ENCODE results near the gene CROCC.
A peak's percentile ranks its signal among the peaks of the same experiment; 100 is the strongest.

CROCC gene

GRCh38 chr1:16992675-16993074 lies 70.9 kb downstream of the CROCC start:
- ATAC-seq, result no peak
- TF ChIP-seq RARB (CRISPR knock-in tag; IDR thresholded peaks at IDR 0.05) (no peak), POU6F1 (CRISPR knock-in tag; IDR thresholded peaks at IDR 0.05; ENCODE audit: borderline replicate concordance, low read depth) (no peak), CREB5 (CRISPR knock-in tag; IDR thresholded peaks at IDR 0.05; ENCODE audit: low read depth) (no peak), ZNF8 (CRISPR knock-in tag; IDR thresholded peaks at IDR 0.05) (no peak), ZC3H10 (CRISPR knock-in tag; IDR thresholded peaks at IDR 0.05) (no peak), GLIS3 (CRISPR knock-in tag; IDR thresholded peaks at IDR 0.05) (no peak), TOX (CRISPR knock-in tag; IDR thresholded peaks at IDR 0.05; ENCODE audit: borderline replicate concordance) (no peak), TCF4 (CRISPR knock-in tag; IDR thresholded peaks at IDR 0.05; ENCODE audit: borderline replicate concordance) (no peak), ARNTL (CRISPR knock-in tag; IDR thresholded peaks at IDR 0.05; ENCODE audit: borderline replicate concordance, low read depth) (no peak), ZFP3 (CRISPR knock-in tag; IDR thresholded peaks at IDR 0.05) (no peak), ZNF565 (CRISPR knock-in tag; conservative IDR thresholded peaks at IDR 0.05; ENCODE audit: low read depth) (no peak), TSHZ2 (CRISPR knock-in tag; IDR thresholded peaks at IDR 0.05) (no peak), PPARA (CRISPR knock-in tag; IDR thresholded peaks at IDR 0.05; ENCODE audit: borderline replicate concordance) (no peak), CSDC2 (CRISPR knock-in tag; IDR thresholded peaks at IDR 0.05) (no peak), ZNF70 (CRISPR knock-in tag; IDR thresholded peaks at IDR 0.05) (no peak)

GRCh38 chr1:16993521-16994038 lies 71.8 kb downstream of the CROCC start:
- ATAC-seq, result no peak
- TF ChIP-seq GLIS3 (CRISPR knock-in tag; IDR thresholded peaks at IDR 0.05) (no peak), PPARA (CRISPR knock-in tag; IDR thresholded peaks at IDR 0.05; ENCODE audit: borderline replicate concordance) (no peak), ZNF70 (CRISPR knock-in tag; IDR thresholded peaks at IDR 0.05) (no peak), TCF4 (CRISPR knock-in tag; IDR thresholded peaks at IDR 0.05; ENCODE audit: borderline replicate concordance) (no peak), ZFP3 (CRISPR knock-in tag; IDR thresholded peaks at IDR 0.05) (no peak), ISL1 (CRISPR knock-in tag; IDR thresholded peaks at IDR 0.05) (no peak), TSHZ2 (CRISPR knock-in tag; IDR thresholded peaks at IDR 0.05) (no peak), ARNTL (CRISPR knock-in tag; IDR thresholded peaks at IDR 0.05; ENCODE audit: borderline replicate concordance, low read depth) (no peak), TOX (CRISPR knock-in tag; IDR thresholded peaks at IDR 0.05; ENCODE audit: borderline replicate concordance) (no peak), ZNF565 (CRISPR knock-in tag; conservative IDR thresholded peaks at IDR 0.05; ENCODE audit: low read depth) (no peak)

GRCh38 chr1:16996845-16997244 lies 75.1 kb downstream of the CROCC start:
- ATAC-seq, result no peak
- TF ChIP-seq ZNF565 (CRISPR knock-in tag; conservative IDR thresholded peaks at IDR 0.05; ENCODE audit: low read depth), result no peak
- no peak for TF ChIP-seq GLIS3 (CRISPR knock-in tag; IDR thresholded peaks at IDR 0.05)
- no peak for TF ChIP-seq RARB (CRISPR knock-in tag; IDR thresholded peaks at IDR 0.05)

- ATAC-seq, result 0 out of 3 replicates have a peak, but pooled peaks have one; percentile 18
- TF ChIP-seq ZNF565 (CRISPR knock-in tag; conservative IDR thresholded peaks at IDR 0.05; ENCODE audit: low read depth), result no peak
- no peak for TF ChIP-seq PPARA (CRISPR knock-in tag; IDR thresholded peaks at IDR 0.05; ENCODE audit: borderline replicate concordance)
- TF ChIP-seq ESRRG (CRISPR knock-in tag; IDR thresholded peaks at IDR 0.05), result no peak
- no peak for TF ChIP-seq CREB5 (CRISPR knock-in tag; IDR thresholded peaks at IDR 0.05; ENCODE audit: low read depth)
- no peak for TF ChIP-seq OSR1 (CRISPR knock-in tag; IDR thresholded peaks at IDR 0.05)
- TF ChIP-seq PATZ1 (CRISPR knock-in tag; IDR thresholded peaks at IDR 0.05; ENCODE audit: borderline replicate concordance), result no peak
- no peak for TF ChIP-seq POU6F1 (CRISPR knock-in tag; IDR thresholded peaks at IDR 0.05; ENCODE audit: borderline replicate concordance, low read depth)
- TF ChIP-seq ARNTL (CRISPR knock-in tag; IDR thresholded peaks at IDR 0.05; ENCODE audit: borderline replicate concordance, low read depth), result no peak
Measured at GRCh38 chr1:16998589-16998988, 76.9 kb downstream of the CROCC start.

Data from SK-N-SH treated with all-trans-retinoic acid at 6 μM for 48 hours (cell line).